Pancreas (tissue), 10 donors: ENCODE measurements around the gene SELPLG. TPM values are rescaled to one million over a fixed set of nuclear protein-coding genes. Genes with fewer than 3 reads are reported as not detected.
"Not testable (repeated sequence)": the region's sequence is repeated elsewhere in the genome, so short reads cannot be mapped to it uniquely, and the experiment has no call there.

Experiments used
- ATAC-seq, 4 donors: fragments of 200-7000 bp; cut with Tn5 transposase; one replicate each; pipeline versions ENCODE4 v1.8.0 to v1.9.1; 2020; ENCODE audit warnings: mild to moderate bottlenecking in 4 of 4, moderate library complexity in 4 of 4
- DNase-seq, 6 donors: peaks; one replicate each; pipeline ENCODE4 v3.0.0-alpha.2; 2020
- FAIRE-seq: peaks from 2 replicates; lab custom pipeline; 2012; peaks lifted over from hg19 to GRCh38; lab: Jason Lieb, UNC
- H3K27ac ChIP-seq, 4 donors: fragments of 200-600 bp; sonication (generic); 1 replicate in 3 of 4; 2 replicates in 1 of 4; pipeline versions ENCODE4 v1.5.0 to v1.8.0; 2020
- H3K27me3 ChIP-seq, 4 donors: fragments of 200-600 bp; one replicate each; pipeline ENCODE4 v1.8.0; 2021
- H3K36me3 ChIP-seq, 3 donors: fragments of 200-600 bp; sonication (generic) in 1 of 3; one replicate each; pipeline versions ENCODE4 v1.5.0 to v1.8.0; 2020 to 2021
- H3K4me1 ChIP-seq, 3 donors: fragments of 200-600 bp; one replicate each; pipeline ENCODE4 v1.8.0; 2021
- H3K4me3 ChIP-seq, 4 donors: fragments of 200-600 bp; sonication (generic) in 2 of 4; one replicate each; pipeline versions ENCODE4 v1.5.0 to v1.8.0; 2020 to 2021
- H3K9me3 ChIP-seq, 4 donors: fragments of 200-600 bp; one replicate each; pipeline ENCODE4 v1.8.0; 2021
- CTCF ChIP-seq, 4 donors: fragments of 200-600 bp; sonication (generic) in 3 of 4; IDR thresholded peaks; one replicate each; pipeline versions ENCODE4 v1.5.0 to v1.8.0; 2021; ENCODE audit warnings: antibody characterized with exemption in 4 of 4
- WGBS, 2 donors: extraction: QIAGEN DNeasy Blood & Tissue Kit; methylation state at CpG; one replicate each; pipeline ENCODE4 v1.1.7; 2013; 5-methylcytosine and 5-hydroxymethylcytosine counted together
- intact Hi-C, 3 donors: fragments of 100-400 bp; cut with DNase I; formaldehyde crosslinking; loops; one replicate each; pipeline versions ENCODE4 v1.11.1 to v1.14.2; 2022
- polyA plus RNA-seq, 2 donors: library from polyadenylated mRNA; stranded (reverse); fragments of 200-250 nt; gene quantifications; one replicate each; pipeline ENCODE4 v1.2.3, GENCODE V29; 2013
- total RNA-seq, 6 donors: library from RNA; stranded (reverse); fragmentation: NEBNext Ultra II Directional in 4 of 6; extraction: Animal tissue kit (Norgen Biotek cat#: 25700) in 4 of 6; gene quantifications; one replicate each; pipeline versions ENCODE4 v1.2.1 to v1.2.4, GENCODE V29; 2021 to 2023
- donor health status: healthy with polysubstance abuse.
- donor health status: DM: no; HTN: no; CAD: no; lungs with moderate emphysema.
- donor health status: DM: no; HTN: no; CAD: no.
- donor health status: control.
- donor health status: control.
- donor health status: Bipolar disorder and iron deficiency.
- donor health status: DM: yes; HTN: yes; CAD: no.
- donor health status: DM: no; HTN: no; CAD: no.
- donor health status: DM: no; HTN: no; CAD: no.
- donor health status: DM: yes; HTN: yes; CAD: no.

Gene SELPLG
- total and polyA plus RNA-seq, 8 donors = 0.28 to 9.5 (median 1.2) TPM

GRCh38 chr12:108594960-108595710, 38.6 kb downstream of the SELPLG start:
- DNase-seq = no peak
- 81 to 98% methylated on average over 7 of the region's 7 CpGs for WGBS, 2 donors
- no peak overlapping the region for H3K4me3 ChIP-seq
- H3K9me3 ChIP-seq = no peaks in the 10 kb centered on the region
- H3K4me1 ChIP-seq = no peaks in the 10 kb centered on the region
- no peak for FAIRE-seq
- H3K27ac ChIP-seq = no peak overlapping the region
- intact Hi-C loops = no loop called here
- no peak for ATAC-seq
- TF ChIP-seq CTCF (IDR thresholded peaks at IDR 0.05) = no peak
- no peaks in the 10 kb centered on the region for H3K36me3 ChIP-seq
- H3K27me3 ChIP-seq = no peaks in the 10 kb centered on the region

GRCh38 chr12:108594323-108594903, 39.3 kb downstream of the SELPLG start:
- intact Hi-C loops = no loop called here
- WGBS, 2 donors = 93 to 95% methylated on average over 10 of the region's 10 CpGs
- no peak for ATAC-seq
- no peaks in the 10 kb centered on the region for H3K36me3 ChIP-seq
- H3K4me3 ChIP-seq = no peak overlapping the region
- no peak for FAIRE-seq
- no peaks in the 10 kb centered on the region for H3K9me3 ChIP-seq
- no peaks in the 10 kb centered on the region for H3K4me1 ChIP-seq
- H3K27me3 ChIP-seq = no peaks in the 10 kb centered on the region
- H3K27ac ChIP-seq = no peak overlapping the region
- TF ChIP-seq CTCF (IDR thresholded peaks at IDR 0.05) = no peak
- no peak for DNase-seq

GRCh38 chr12:108592033-108592909, 41.4 kb downstream of the SELPLG start:
- H3K27ac ChIP-seq = no peak overlapping the region
- H3K4me1 ChIP-seq = no peaks in the 10 kb centered on the region
- intact Hi-C loops = no loop called here
- H3K27me3 ChIP-seq = no peaks in the 10 kb centered on the region
- no peaks in the 10 kb centered on the region for H3K9me3 ChIP-seq
- no peak for TF ChIP-seq CTCF (IDR thresholded peaks at IDR 0.05)
- H3K36me3 ChIP-seq = no peaks in the 10 kb centered on the region
- DNase-seq = no peak
- no peak for FAIRE-seq
- H3K4me3 ChIP-seq = no peak overlapping the region
- 87 to 95% methylated on average over 20 to 25 of the region's 25 CpGs for WGBS, 2 donors
- ATAC-seq = no peak

- no peak for TF ChIP-seq CTCF (IDR thresholded peaks at IDR 0.05)
- Histone ChIP-seq H3K9me3 (no peaks in the 10 kb centered on the region), H3K4me3 (no peak overlapping the region), H3K4me1 (no peaks in the 10 kb centered on the region), H3K36me3 (no peaks in the 10 kb centered on the region), H3K27me3 (no peaks in the 10 kb centered on the region), H3K27ac (no peak overlapping the region)
- ATAC-seq = no peak
- intact Hi-C loops = no loop called here
- FAIRE-seq = no peak
- DNase-seq = no peak
- WGBS, 2 donors = 74 to 81% methylated on average over 20 to 22 of the region's 22 CpGs
Observed at GRCh38 chr12:108591267-108591980, 42.3 kb downstream of the SELPLG start.

GRCh38 chr12:108590463-108590862, 43.2 kb downstream of the SELPLG start:
- intact Hi-C loops, ATAC-seq, H3K27ac ChIP-seq, H3K9me3 ChIP-seq, H3K27me3 ChIP-seq, DNase-seq, H3K4me1 ChIP-seq, H3K4me3 ChIP-seq, H3K36me3 ChIP-seq, FAIRE-seq: not testable (repeated sequence)
- 85 to 92% methylated on average over 9 of the region's 9 CpGs for WGBS, 2 donors
